Dermis blood vessel endothelial cell (primary cell): ENCODE data around the gene PRPSAP2. TPM values are rescaled to one million over a fixed set of nuclear protein-coding genes. Genes with fewer than 3 reads are reported as not detected.
"Not testable (repeated sequence)": the region's sequence is repeated elsewhere in the genome, so short reads cannot be mapped to it uniquely, and the experiment has no call there.

ENCODE experiments used
- DNase-seq: peaks from one replicate; pipeline ENCODE4 v3.0.0; 2010
- total RNA-seq: library from RNA; depleted of rRNA; stranded (reverse); fragments of >200 nt; gene quantifications from 2 replicates; pipeline ENCODE4 v1.2.3, GENCODE V29; 2014

Gene PRPSAP2
- total RNA-seq, 1 donor from 2014 or later, result 51.9 TPM

- no peak for DNase-seq
These were observed 89.9 kb downstream of the PRPSAP2 start for GRCh38 chr17:18947866-18948265.

GRCh38 chr17:18948476-18949006 is 90.6 kb downstream of the PRPSAP2 start:
- DNase-seq, result no peak

GRCh38 chr17:18949566-18949965 is 91.6 kb downstream of the PRPSAP2 start:
- no peak for DNase-seq

- DNase-seq, result no peak
These were observed 92.4 kb downstream of the PRPSAP2 start for GRCh38 chr17:18950346-18950745.

- no peak for DNase-seq
These were observed 93.3 kb downstream of the PRPSAP2 start for GRCh38 chr17:18950944-18951905.

GRCh38 chr17:18951941-18952842 is 94.3 kb downstream of the PRPSAP2 start, which contains the start of gene SLC5A10:
SLC5A10 (plus strand) TSS chr17:18952165; CDS start chr17:18952206, 41 bp downstream.
- peak; percentile 35 for DNase-seq

- DNase-seq, result no peak
These were observed 95.3 kb downstream of the PRPSAP2 start for GRCh38 chr17:18953231-18953728.

GRCh38 chr17:18954321-18954720 is 96.4 kb downstream of the PRPSAP2 start:
- no peak for DNase-seq

GRCh38 chr17:18955009-18955408 is 97.1 kb downstream of the PRPSAP2 start:
- no peak for DNase-seq

GRCh38 chr17:18956021-18956420 is 98.1 kb downstream of the PRPSAP2 start:
- not testable (repeated sequence) for DNase-seq

- no peak for DNase-seq
These were observed 98.7 kb downstream of the PRPSAP2 start for GRCh38 chr17:18956581-18956980.

GRCh38 chr17:18957831-18958230 is 99.9 kb downstream of the PRPSAP2 start:
- DNase-seq, result no peak

GRCh38 chr17:18958611-18959010 is 100.7 kb downstream of the PRPSAP2 start:
- no peak for DNase-seq

- DNase-seq, result no peak
These were observed 101.3 kb downstream of the PRPSAP2 start for GRCh38 chr17:18959071-18959844.

- no peak for DNase-seq
These were observed 101.9 kb downstream of the PRPSAP2 start for GRCh38 chr17:18959845-18960240.

- no peak for DNase-seq
These were observed 102.3 kb downstream of the PRPSAP2 start for GRCh38 chr17:18960241-18960665.

GRCh38 chr17:18960803-18961511 is 103.0 kb downstream of the PRPSAP2 start:
- peak; percentile 86 for DNase-seq

GRCh38 chr17:18961634-18962493 is 103.9 kb downstream of the PRPSAP2 start:
- DNase-seq, result peak; percentile 25

- no peak for DNase-seq
These were observed 104.5 kb downstream of the PRPSAP2 start for GRCh38 chr17:18962494-18962815.
